ENCODE results near the gene AKAP8L. TPM values are rescaled to one million over a fixed set of nuclear protein-coding genes. Genes with fewer than 3 reads are reported as not detected.

AKAP8L gene
- total RNA-seq, 4 donors from 2014 or later = 33.9 to 90.2 (median 63.4) TPM

- H3K4me3 ChIP-seq = no peak overlapping the region
- intact Hi-C loops (cut with DNase I) = loop anchor here (10.0 kb wide), 1 partner anchor 161 kb away; no protein-coding TSS in a partner anchor
- no peak overlapping the region for H3K27ac ChIP-seq
- no peaks in the 10 kb centered on the region for H3K27me3 ChIP-seq
- H3K36me3 ChIP-seq = peaks cover 29 to 94% (median 32%) of the 10 kb centered on the region in 3 donors
- H3K4me1 ChIP-seq = no peaks in the 10 kb centered on the region
- no peaks in the 10 kb centered on the region for H3K9me3 ChIP-seq
- TF ChIP-seq, protein P1, sequence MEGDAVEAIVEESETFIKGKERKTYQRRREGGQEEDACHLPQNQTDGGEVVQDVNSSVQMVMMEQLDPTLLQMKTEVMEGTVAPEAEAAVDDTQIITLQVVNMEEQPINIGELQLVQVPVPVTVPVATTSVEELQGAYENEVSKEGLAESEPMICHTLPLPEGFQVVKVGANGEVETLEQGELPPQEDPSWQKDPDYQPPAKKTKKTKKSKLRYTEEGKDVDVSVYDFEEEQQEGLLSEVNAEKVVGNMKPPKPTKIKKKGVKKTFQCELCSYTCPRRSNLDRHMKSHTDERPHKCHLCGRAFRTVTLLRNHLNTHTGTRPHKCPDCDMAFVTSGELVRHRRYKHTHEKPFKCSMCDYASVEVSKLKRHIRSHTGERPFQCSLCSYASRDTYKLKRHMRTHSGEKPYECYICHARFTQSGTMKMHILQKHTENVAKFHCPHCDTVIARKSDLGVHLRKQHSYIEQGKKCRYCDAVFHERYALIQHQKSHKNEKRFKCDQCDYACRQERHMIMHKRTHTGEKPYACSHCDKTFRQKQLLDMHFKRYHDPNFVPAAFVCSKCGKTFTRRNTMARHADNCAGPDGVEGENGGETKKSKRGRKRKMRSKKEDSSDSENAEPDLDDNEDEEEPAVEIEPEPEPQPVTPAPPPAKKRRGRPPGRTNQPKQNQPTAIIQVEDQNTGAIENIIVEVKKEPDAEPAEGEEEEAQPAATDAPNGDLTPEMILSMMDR (IDR thresholded peaks at IDR 0.05) = no peak
- TF ChIP-seq POLR2A (IDR thresholded peaks at IDR 0.05) = no peak
- DNase-seq = no peak
Observed at GRCh38 chr19:15393963-15394362, 24.8 kb downstream of the AKAP8L start.

DNA sequence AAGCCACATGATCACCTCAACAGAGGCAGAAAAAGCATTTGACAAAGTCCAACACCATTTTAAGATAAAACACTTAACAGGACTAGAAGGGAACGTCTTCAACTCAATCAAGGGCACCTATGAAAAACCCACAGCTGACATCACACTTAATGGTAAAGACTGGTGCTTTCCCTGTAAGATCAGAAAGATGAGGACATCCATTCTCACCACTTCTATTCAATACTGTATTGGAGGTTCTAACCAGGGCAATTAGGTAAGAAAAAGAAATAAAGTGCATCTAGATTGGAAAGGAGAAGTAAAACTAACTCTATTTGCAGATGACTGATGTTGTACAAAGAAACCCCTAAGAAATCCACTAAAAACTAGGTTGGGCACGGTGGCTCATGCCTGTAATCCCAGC, 28.0 kb downstream of the AKAP8L start:
- DNase-seq = no peak
- Histone ChIP-seq H3K27ac (no peak overlapping the region), H3K4me3 (no peak overlapping the region), H3K4me1 (no peaks in the 10 kb centered on the region), H3K27me3 (no peaks in the 10 kb centered on the region), H3K9me3 (no peaks in the 10 kb centered on the region), H3K36me3 (peaks cover 5 to 93% (median 6%) of the 10 kb centered on the region in 3 donors)
- TF ChIP-seq, protein P1 (IDR thresholded peaks at IDR 0.05) = no peak
- no peak for TF ChIP-seq POLR2A (IDR thresholded peaks at IDR 0.05)
- 86 to 89% methylated on average over 2 of the region's 2 CpGs for WGBS, 2 donors
- intact Hi-C loops (cut with DNase I) = loop anchor here (10.0 kb wide), 1 partner anchor 164 kb away; no protein-coding TSS in a partner anchor

DNA sequence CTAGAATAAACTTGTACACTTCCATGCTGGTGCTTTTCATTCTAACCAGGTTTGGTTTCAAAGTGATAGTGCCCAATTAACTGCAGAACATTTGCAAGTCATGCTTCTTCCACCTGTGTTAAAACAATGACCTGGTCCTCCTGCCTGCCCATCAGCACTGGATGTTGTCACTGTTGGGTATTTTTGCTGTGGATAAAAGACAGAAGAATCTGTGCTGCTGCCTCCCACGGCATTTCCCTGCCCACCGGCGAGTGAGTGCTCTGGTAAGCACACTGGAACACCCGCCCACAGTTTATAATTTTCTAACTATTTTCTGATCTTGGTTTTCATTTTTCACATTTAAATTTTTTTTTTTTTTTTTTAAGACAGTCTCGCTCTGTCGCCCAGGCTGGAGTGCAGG, 36.9 kb downstream of the AKAP8L start:
- no peaks in the 10 kb centered on the region for H3K27me3 ChIP-seq
- TF ChIP-seq, protein P1 (IDR thresholded peaks at IDR 0.05) = no peak
- TF ChIP-seq POLR2A (IDR thresholded peaks at IDR 0.05) = no peak
- peaks cover 20 to 27% (median 21%) of the 10 kb centered on the region in 3 donors for H3K4me1 ChIP-seq
- 86 to 95% methylated on average over 5 to 6 of the region's 6 CpGs for WGBS, 2 donors
- no peak overlapping the region for H3K4me3 ChIP-seq
- intact Hi-C loops (cut with DNase I) = no loop called here
- no peak for DNase-seq
- H3K36me3 ChIP-seq = peaks cover 0 to 28% (median 6%) of the 10 kb centered on the region in 3 donors
- H3K9me3 ChIP-seq = no peaks in the 10 kb centered on the region
- H3K27ac ChIP-seq = no peak overlapping the region

DNA sequence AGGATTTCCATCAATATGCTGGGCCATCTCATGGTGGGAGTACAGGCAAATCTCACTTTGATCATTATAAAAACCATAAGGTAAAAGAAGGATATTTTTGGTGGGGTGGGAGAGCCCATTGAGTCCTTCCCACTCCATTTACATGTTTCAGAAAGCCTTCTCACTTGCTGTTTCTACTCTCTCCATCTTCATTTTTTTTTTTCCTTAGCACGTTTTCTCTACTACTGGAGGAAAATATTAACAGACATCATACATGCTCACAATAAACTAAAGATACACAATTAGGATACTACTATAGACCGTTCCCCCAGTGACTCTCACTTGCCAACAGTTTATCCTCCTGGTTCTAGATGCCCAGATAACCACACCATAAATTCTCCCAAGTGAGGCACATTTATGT, 37.4 kb downstream of the AKAP8L start:
- no peaks in the 10 kb centered on the region for H3K9me3 ChIP-seq
- peaks cover 23 to 31% (median 25%) of the 10 kb centered on the region in 3 donors for H3K4me1 ChIP-seq
- H3K36me3 ChIP-seq = peaks cover 0 to 24% (median 6%) of the 10 kb centered on the region in 3 donors
- no peak for DNase-seq
- H3K27ac ChIP-seq = peak overlapping the region in 2 of 4 donors; percentile 94 to 98
- H3K4me3 ChIP-seq = no peak overlapping the region
- TF ChIP-seq, protein P1 (IDR thresholded peaks at IDR 0.05) = no peak
- no peak for TF ChIP-seq POLR2A (IDR thresholded peaks at IDR 0.05)
- intact Hi-C loops (cut with DNase I) = no loop called here
- 79% methylated on average over 2 of the region's 2 CpGs for WGBS, 2 donors
- H3K27me3 ChIP-seq = no peaks in the 10 kb centered on the region

DNA sequence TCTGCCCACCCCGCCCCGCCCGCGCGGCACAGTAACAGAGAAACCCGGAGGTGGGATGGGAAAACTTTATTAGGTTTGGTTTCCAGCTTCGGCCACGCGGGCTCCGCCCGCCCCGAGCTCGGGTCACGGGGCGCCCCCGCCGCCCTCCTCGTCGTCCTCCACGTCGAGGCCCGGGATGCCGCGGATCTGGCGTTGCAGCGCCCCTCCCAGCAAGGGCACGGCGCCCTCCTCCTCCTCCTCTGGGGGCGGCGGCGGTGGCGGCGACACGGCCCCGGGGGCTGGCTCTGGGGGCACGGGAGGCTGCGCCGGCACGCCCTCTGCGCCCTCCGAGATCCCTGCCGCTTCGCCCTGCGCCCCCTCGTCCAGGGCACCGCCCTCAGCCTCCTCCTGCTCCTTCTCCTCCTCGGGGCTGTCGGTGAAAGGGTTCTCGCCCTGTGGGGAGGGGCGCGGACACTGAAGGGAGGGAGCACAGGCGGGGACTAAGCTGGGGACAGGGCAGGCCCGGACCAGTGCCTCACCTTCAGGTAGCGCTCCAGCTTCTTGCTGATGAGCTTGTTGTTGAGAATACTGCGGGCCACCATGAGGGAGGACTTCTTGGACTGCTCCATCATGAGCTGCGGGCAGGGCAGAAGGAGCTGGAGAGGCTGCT, 38.7 kb downstream of the AKAP8L start:
- Histone ChIP-seq H3K36me3 (peaks cover 0 to 12% (median 0%) of the 10 kb centered on the region in 3 donors), H3K9me3 (no peaks in the 10 kb centered on the region), H3K4me1 (peaks cover 23 to 44% (median 37%) of the 10 kb centered on the region in 3 donors), H3K27me3 (no peaks in the 10 kb centered on the region), H3K27ac (peak overlapping the region; percentile 94 to 99 (median 97)), H3K4me3 (peak overlapping the region; percentile 74 to 100 (median 96))
- 3 to 10% methylated on average over 2 to 5 of the region's 56 CpGs for WGBS, 2 donors
- TF ChIP-seq POLR2A (IDR thresholded peaks at IDR 0.05) = peak in 1 of 4 donors; percentile 35
- TF ChIP-seq, protein P1 (IDR thresholded peaks at IDR 0.05) = peak in 1 of 6 experiments; percentile 14
- intact Hi-C loops (cut with DNase I) = loop anchor here (10.0 kb wide), 1 partner anchor 115 kb away; no protein-coding TSS in a partner anchor
- no peak for DNase-seq

Measured in esophagus squamous epithelium (tissue), 5 donors.